ENCODE data around the gene RPTOR.

Gene RPTOR

GRCh38 chr17:80779336-80779735 is 234.7 kb downstream of the RPTOR start:
- TF ChIP-seq SPI1 (IDR thresholded peaks at IDR 0.05; ENCODE audit: borderline replicate concordance, low read depth) (no peak), GABPA (IDR thresholded peaks at IDR 0.05; ENCODE audit: low read depth) (no peak), REST (IDR thresholded peaks at IDR 0.05; ENCODE audit: insufficient replicate concordance, low read depth) (no peak), POLR2AphosphoS5 (IDR thresholded peaks at IDR 0.05; ENCODE audit: low read depth) (no peak)
- TF ChIP-seq, protein P1, sequence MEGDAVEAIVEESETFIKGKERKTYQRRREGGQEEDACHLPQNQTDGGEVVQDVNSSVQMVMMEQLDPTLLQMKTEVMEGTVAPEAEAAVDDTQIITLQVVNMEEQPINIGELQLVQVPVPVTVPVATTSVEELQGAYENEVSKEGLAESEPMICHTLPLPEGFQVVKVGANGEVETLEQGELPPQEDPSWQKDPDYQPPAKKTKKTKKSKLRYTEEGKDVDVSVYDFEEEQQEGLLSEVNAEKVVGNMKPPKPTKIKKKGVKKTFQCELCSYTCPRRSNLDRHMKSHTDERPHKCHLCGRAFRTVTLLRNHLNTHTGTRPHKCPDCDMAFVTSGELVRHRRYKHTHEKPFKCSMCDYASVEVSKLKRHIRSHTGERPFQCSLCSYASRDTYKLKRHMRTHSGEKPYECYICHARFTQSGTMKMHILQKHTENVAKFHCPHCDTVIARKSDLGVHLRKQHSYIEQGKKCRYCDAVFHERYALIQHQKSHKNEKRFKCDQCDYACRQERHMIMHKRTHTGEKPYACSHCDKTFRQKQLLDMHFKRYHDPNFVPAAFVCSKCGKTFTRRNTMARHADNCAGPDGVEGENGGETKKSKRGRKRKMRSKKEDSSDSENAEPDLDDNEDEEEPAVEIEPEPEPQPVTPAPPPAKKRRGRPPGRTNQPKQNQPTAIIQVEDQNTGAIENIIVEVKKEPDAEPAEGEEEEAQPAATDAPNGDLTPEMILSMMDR (IDR thresholded peaks at IDR 0.05; ENCODE audit: insufficient read depth, low read length): no peak
- Histone ChIP-seq H3K4me3 (replicated peaks; ENCODE audit: insufficient read depth, low read length) (no peak overlapping the region), H3K27ac (replicated peaks) (no peak overlapping the region), H3K27me3 (ENCODE audit: insufficient read depth, poor library complexity, severe bottlenecking) (no peaks in the 10 kb centered on the region)
- no peak for DNase-seq (ENCODE audit: low read depth in 1 of 2, low spot score in 1 of 2)

- Histone ChIP-seq H3K4me3 (replicated peaks; ENCODE audit: insufficient read depth, low read length) (no peak overlapping the region), H3K27me3 (ENCODE audit: insufficient read depth, poor library complexity, severe bottlenecking) (no peaks in the 10 kb centered on the region), H3K27ac (replicated peaks) (peak overlapping the region; percentile 51)
- peak; percentile 56 to 97 for DNase-seq (ENCODE audit: low read depth in 1 of 2, low spot score in 1 of 2)
- TF ChIP-seq GABPA (IDR thresholded peaks at IDR 0.05; ENCODE audit: low read depth): no peak
- no peak for TF ChIP-seq REST (IDR thresholded peaks at IDR 0.05; ENCODE audit: insufficient replicate concordance, low read depth)
- no peak for TF ChIP-seq POLR2AphosphoS5 (IDR thresholded peaks at IDR 0.05; ENCODE audit: low read depth)
- TF ChIP-seq, protein P1 (IDR thresholded peaks at IDR 0.05; ENCODE audit: insufficient read depth, low read length): no peak
- no peak for TF ChIP-seq SPI1 (IDR thresholded peaks at IDR 0.05; ENCODE audit: borderline replicate concordance, low read depth)
Measured at GRCh38 chr17:80779961-80780380, 235.3 kb downstream of the RPTOR start.

GRCh38 chr17:80780381-80781198 is 236.0 kb downstream of the RPTOR start:
- peak; percentile 17 to 39 for DNase-seq (ENCODE audit: low read depth in 1 of 2, low spot score in 1 of 2)
- TF ChIP-seq, protein P1 (IDR thresholded peaks at IDR 0.05; ENCODE audit: insufficient read depth, low read length): no peak
- no peak; the same call in 1 of the 2 replicates for TF ChIP-seq SPI1 (IDR thresholded peaks at IDR 0.05; ENCODE audit: borderline replicate concordance, low read depth)
- no peak for TF ChIP-seq GABPA (IDR thresholded peaks at IDR 0.05; ENCODE audit: low read depth)
- TF ChIP-seq REST (IDR thresholded peaks at IDR 0.05; ENCODE audit: insufficient replicate concordance, low read depth): no peak
- TF ChIP-seq POLR2AphosphoS5 (IDR thresholded peaks at IDR 0.05; ENCODE audit: low read depth): no peak
- Histone ChIP-seq H3K4me3 (replicated peaks; ENCODE audit: insufficient read depth, low read length) (peak overlapping the region; percentile 15; the same call in 1 of the 2 replicates), H3K27ac (replicated peaks) (peak overlapping the region; percentile 51), H3K27me3 (ENCODE audit: insufficient read depth, poor library complexity, severe bottlenecking) (no peaks in the 10 kb centered on the region)
